Ramos (cell line): ENCODE results near the gene CEP55.

Experiments used
- in situ Hi-C: fragments of 300-500 bp; cut with MboI; formaldehyde crosslinking; loops from one replicate; pipeline ENCODE4 v1.14.3; 2022; ENCODE audit warnings: low sequenced_read_pairs; ENCODE audit not compliant: unreplicated experiment

The CEP55 gene

GRCh38 chr10:93468461-93469213 lies 27.8 kb upstream of the CEP55 start:
- in situ Hi-C loops, result no loop called here

DNA sequence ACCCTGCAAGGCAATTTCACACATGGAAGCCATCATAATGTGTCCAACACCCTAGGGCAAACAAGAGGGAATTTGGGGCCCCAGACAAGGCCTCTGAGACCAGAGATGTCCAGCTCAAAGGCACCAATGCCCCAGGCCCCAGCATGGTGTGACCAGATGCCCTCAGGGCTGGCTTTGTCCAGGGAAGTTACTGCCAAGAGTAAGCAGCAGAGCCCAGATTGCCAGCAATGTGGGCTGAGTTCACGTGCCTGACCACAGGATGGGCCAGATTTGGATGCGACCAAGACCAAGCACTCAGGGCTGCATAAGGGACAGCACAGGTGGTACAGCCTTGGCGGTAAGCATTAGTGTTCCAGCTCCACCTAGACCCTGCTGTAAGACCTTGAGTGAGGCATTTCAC lies 27.0 kb upstream of the CEP55 start:
- in situ Hi-C loops, result no loop called here

DNA sequence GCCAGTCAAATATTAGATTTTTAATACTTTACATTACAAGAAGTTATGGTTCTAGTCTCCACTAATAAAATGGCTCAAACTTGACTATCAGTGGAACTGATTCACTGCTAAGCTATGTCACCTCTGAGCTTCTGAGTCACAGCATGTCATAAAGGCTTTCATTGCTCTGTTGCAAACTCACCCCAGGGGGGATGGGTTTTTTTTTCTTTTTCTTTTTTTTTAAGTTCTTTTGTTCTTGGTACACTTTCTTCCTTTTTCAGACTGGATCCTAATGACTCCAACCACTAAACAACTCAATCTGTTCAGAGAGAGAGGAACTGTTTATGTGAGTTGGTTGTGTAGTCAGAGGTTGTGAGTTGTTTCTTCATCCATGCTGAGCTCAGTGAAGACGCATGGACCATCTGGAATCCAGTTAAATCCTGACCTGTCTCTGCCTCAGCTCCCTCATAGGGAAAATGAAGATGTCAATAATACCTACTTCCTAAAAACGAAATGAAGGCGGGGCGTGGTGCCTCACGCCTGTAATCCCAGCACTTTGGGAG lies 25.2 kb upstream of the CEP55 start:
- in situ Hi-C loops, result no loop called here

DNA sequence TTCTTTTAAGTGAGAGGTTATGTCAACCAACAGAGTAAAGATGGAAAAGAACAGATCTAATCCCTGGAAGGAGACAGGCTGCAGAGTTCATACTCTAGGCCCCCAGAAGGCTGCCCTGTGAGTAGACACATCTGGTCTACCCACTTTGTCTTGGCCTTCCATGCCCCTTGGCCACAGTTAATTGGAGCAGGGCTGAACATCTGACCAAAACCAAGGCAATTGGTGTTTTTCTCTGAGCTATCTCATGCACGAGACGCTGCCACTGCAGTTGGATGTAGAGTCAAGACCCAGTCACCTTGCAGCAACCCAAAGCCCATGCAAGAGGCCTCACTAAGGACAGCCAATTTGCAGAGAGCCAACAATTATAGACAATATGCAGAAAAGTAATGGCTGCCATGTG lies 23.3 kb upstream of the CEP55 start:
- in situ Hi-C loops, result no loop called here

- in situ Hi-C loops, result no loop called here
These were observed 22.5 kb upstream of the CEP55 start for GRCh38 chr10:93473804-93474472.

GRCh38 chr10:93475227-93475626 lies 21.2 kb upstream of the CEP55 start:
- in situ Hi-C loops, result loop anchor here (5.0 kb wide), 1 partner anchor 88 kb away; no protein-coding TSS in a partner anchor

DNA sequence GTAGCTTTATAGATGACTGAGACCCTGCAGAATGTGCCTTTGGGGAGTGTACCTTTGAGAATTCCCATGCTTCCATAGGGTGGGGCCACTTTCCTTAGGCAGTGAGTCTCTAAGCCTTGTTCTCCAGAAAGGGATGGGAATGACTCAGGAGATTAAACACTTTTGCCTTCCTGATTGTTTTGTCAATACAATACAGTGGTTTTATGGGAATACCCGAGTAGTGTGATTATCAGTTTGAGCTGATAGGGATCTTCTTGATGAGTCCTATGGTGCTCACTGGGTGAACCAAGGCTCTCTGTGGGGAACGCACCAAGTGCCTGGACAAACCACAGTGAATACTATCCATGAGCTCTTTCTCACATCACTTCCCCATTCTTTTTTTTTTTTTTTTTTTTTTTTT lies 20.5 kb upstream of the CEP55 start:
- in situ Hi-C loops, result loop anchor here (5.0 kb wide), 1 partner anchor 89 kb away; no protein-coding TSS in a partner anchor

- in situ Hi-C loops, result loop anchor here (5.0 kb wide), 1 partner anchor 89 kb away; no protein-coding TSS in a partner anchor
These were observed 19.7 kb upstream of the CEP55 start for GRCh38 chr10:93476756-93477155.

DNA sequence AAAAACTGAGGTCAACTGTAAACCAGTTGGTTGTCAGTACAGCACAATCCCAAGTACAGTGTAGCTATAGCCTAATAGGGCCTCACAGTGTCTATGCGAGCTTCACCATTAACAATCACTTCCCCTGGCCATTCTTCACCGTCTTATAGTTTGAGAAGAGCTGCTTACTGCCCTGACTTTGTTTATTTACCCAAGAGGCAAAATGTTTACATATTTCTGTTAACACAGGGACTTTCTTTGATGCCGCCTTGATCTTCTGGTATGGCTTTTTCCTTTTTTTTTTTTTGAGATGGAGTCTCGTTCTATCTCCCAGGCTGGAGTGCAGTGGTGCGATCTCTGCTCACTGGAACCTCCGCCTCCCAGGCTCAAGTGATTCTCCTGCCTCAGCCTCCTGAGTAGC lies 17.5 kb upstream of the CEP55 start:
- in situ Hi-C loops, result loop anchor here (5.0 kb wide), 1 partner anchor 92 kb away; no protein-coding TSS in a partner anchor

GRCh38 chr10:93481637-93482144 lies 14.7 kb upstream of the CEP55 start:
- in situ Hi-C loops, result no loop called here

DNA sequence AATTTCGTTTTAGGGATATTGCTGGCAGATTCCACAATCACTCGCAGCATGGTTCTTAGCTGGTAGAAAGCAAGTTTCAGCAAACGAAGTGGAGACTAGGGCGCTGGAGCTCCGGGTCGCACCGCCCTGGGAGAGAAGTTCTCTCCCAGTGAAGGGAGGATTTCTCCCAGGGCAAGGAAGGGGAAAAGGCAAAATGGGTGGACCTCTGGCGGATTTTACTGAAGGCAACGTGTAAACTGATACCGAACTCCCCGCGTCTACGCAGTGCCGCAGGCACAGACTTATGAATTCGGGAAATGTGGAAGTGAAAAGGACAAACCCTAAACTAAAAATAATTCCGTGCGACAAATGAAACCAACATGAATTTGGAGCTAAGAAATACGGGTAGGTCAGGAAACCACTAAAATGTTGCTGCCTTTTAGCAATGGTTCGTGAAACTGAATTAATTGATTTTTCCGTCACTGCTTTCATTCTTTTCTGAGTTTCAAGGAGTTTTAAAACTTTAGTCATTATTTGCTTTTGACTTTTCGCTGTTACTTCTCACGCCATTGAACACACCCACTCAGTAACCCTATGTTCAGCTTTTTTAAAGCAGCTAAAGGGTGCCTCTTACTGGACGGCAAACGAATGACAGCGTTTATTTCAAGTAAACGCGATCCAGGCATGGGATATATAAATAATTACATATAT lies 14.1 kb upstream of the CEP55 start, which contains the start of gene MYOF:
MYOF (minus strand) TSS at position 190 of the 690 bp plus-strand sequence; CDS start at position 50, 140 bp downstream.
- in situ Hi-C loops, result no loop called here

GRCh38 chr10:93485690-93486089 lies 10.7 kb upstream of the CEP55 start:
- in situ Hi-C loops, result no loop called here

DNA sequence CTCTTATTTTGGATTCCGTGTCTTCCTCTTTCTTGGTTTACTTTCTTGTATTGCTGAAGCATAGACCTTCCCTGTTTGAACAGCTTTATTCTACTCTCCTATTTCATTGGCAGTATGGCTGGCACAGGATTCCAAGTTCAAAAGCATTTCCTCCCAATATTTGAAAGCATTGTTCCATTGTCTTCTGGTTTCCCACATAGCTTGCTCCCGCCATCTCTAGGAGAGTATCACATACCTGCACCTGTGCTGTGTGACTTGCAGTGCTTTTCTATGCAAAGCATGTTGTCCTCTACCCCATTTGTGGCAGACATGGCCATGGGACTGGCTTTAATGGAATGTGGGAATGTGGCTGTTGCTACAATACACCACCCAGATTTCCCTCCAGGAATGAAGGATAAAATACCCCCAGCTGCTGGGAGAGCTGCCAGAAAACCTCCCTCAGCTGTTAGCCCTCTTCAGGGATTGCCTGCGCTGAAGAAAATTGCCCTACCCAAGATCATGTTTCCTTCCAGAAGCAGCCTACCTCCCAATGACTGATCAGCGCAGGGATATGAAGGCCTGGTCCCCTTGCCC lies 7.4 kb upstream of the CEP55 start:
- in situ Hi-C loops, result no loop called here

DNA sequence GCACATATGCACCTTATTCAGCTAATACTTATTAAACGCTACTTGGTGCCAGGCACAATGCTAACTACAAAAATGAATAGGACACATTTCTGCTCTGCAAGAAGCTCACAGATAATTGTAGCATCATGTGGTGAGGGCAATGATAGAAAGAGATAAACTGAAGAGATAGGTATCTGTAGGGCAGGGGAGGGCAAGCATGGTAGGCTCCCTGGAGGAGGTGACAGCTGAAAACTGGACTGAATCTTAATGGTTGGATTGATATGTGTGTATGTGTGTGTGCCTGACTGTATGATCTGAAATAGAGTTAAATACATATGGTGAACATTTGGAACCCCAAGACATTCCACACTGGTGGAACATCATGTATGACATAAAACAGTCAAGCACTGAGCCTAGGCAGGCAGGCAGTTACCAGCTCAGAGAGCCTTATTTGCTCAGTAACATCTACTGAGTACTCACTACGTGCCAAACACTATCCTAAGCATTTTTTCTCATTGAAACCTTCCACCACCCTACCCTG lies 4.8 kb upstream of the CEP55 start:
- in situ Hi-C loops, result no loop called here

DNA sequence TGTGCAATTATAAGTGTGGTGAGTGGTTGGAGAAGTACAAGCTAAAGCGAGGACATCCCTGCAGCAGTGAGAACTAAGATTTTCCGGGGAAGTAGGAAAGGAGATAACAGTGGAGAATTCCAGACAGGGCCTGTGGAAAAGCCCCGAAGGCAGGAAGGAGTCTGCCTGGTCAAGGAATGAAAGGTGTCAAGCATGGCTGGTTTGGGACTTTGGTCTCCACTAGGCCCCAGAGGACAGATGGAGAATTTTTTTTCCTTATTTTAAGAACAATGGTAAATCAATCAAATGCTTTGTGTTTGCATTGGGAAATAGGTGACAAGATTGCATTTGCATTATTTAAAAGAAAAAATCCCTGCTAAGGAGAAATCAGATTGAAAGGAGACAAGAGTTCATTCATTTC lies 3.2 kb upstream of the CEP55 start:
- in situ Hi-C loops, result no loop called here

GRCh38 chr10:93494494-93494893 lies 1.9 kb upstream of the CEP55 start:
- in situ Hi-C loops, result no loop called here

- in situ Hi-C loops, result no loop called here
These were observed 624 bp upstream of the CEP55 start for GRCh38 chr10:93495654-93496321.

DNA sequence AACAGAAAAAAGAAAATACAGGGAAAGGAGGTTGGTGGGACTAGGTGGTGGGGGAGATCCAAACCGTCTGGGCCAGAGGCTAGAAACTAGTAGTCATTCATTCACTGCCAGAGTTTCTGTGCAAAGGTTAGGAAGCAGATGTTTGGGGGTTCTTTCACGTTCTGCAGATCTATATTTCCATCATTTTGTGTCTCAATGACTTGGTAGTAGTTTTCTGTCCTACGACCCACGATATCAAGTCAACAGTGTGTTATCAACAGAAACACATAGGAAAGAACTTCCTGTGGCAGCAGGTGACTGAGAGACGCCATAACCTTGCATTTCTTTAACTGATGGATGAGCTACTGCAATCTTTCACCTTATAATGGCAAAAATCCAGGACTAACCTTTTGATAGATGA lies 1.8 kb downstream of the CEP55 start:
- in situ Hi-C loops, result no loop called here

- in situ Hi-C loops, result no loop called here
These were observed 5.2 kb downstream of the CEP55 start for GRCh38 chr10:93501650-93502049.
